ENCODE data around the gene LMF1. TPM values are rescaled to one million over a fixed set of nuclear protein-coding genes. Genes with fewer than 3 reads are reported as not detected.

The LMF1 gene
- total and polyA plus RNA-seq, 2 of the 4 experiments (the other 2 are of a cell fraction), result 7.7 to 13.1 TPM

DNA sequence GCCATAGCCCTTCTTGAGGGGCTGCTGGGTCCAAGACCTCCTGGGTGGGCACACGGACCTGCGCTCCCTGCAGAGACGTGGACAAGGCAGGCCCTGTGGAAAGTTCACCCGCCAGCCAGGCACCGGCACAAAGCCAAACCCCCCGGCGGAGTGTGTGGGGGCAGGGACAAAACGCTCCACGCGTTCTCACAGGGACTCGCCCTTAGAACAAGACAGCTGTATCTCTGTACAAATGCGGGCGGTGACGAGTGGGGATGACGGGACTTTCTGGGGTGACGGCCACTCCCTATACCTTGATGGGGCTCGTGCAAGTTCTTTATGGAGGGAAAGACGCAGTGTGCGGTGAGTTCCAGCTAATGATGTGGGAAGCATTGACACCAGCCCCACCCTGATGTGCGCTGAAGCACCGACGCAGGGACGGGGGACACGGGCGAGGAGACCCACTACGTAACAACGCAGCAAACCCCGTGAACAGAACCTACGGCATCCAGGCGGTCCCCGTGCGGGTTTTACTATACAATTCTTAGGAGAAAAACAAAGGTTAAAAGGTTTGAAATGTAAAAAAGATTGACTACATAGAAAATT, 49.4 kb downstream of the LMF1 start (continued):
- TF ChIP-seq MAFK (IDR thresholded peaks at IDR 0.05; ENCODE audit: low read depth, low read length) (no peak), POLR2A (IDR thresholded peaks at IDR 0.05; ENCODE audit: low read depth, low read length) (no peak)

DNA sequence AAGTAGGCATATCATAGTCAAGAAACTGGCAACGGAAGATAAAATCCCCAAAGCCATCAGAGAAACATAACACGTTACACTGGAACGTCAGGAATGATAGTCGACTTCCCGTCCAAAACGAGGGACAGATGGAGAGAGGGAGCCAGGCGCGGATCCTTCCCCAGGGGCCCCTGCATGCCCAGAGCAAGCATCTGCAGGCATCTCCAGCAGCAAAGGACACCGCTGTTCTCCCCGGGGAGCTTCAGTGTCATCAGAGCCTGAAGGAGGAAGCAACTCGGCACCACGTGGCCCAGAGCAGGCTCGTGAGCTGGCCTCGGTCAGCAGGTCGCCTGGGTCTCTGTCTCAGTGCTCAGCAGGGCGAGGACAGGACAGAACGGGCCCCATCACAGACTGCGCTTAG, 50.1 kb downstream of the LMF1 start:
- H3K9me3 ChIP-seq (ENCODE audit: control insufficient read depth, insufficient read depth, low read length), result peaks cover 4% of the 10 kb centered on the region
- POLR2A ChIA-PET (ENCODE audit: unreplicated experiment), result no interaction called here
- no peaks in the 10 kb centered on the region for H4K20me1 ChIP-seq (ENCODE audit: insufficient read depth, low read length)
- intact Hi-C loops (cut with micrococcal nuclease) (no loop called here), dilution Hi-C loops (cut with HindIII; ENCODE audit: low sequenced_read_pairs, unreplicated experiment) (no loop called here), in situ Hi-C loops (cut with MboI; ENCODE audit: low sequenced_read_pairs) (no loop called here)
- peak overlapping the region; percentile 66 to 85; a peak in 3 of 4 replicates for H4K8ac ChIP-seq (ENCODE audit: low read depth in 2 of 2, low read length in 2 of 2)
- DNase-seq (peak; percentile 21), ATAC-seq (ENCODE audit: low read depth) (peak; percentile 73)
- H3K9me1 ChIP-seq (ENCODE audit: insufficient read depth, low read length), result peaks cover 5% of the 10 kb centered on the region; the same call in 1 of the 2 replicates
- BruUV-seq (replicated peaks), result no TSS peak
- CTCF ChIA-PET, result no interaction called here
- H2AFZ ChIP-seq (replicated peaks; ENCODE audit: low read length, poor library complexity), result peak overlapping the region; percentile 82
- no peak overlapping the region for H2BK15ac ChIP-seq (ENCODE audit: low read depth, low read length)
- H2BK20ac ChIP-seq (ENCODE audit: low read depth, low read length), result peak overlapping the region; percentile 21; the same call in 1 of the 2 replicates
- H2BK5ac ChIP-seq (ENCODE audit: low read depth, low read length, poor library complexity, severe bottlenecking), result peak overlapping the region; percentile 86
- peaks cover 2% of the 10 kb centered on the region; the same call in 1 of the 2 replicates for H3K36me3 ChIP-seq (ENCODE audit: control insufficient read depth, insufficient read depth, low read length)
- H3K79me1 ChIP-seq (ENCODE audit: low read depth in 1 of 2, low read length in 2 of 2), result no peaks in the 10 kb centered on the region
- WGBS, 2 experiments (ENCODE audit: extremely low coverage in 2 of 2, insufficient read length in 1 of 2), result 52% methylated on average over 11 of the region's 18 CpGs; no CpG with 5 or more reads in 1 of the 2 experiments
- peak overlapping the region; percentile 31; the same call in 1 of the 2 replicates for H3K9ac ChIP-seq (ENCODE audit: low read depth, low read length)
- H3K4me3 ChIP-seq (ENCODE audit: insufficient read depth, low read depth, low read length), result no peak overlapping the region
- peak overlapping the region; percentile 49 for H2AK9ac ChIP-seq (replicated peaks; ENCODE audit: low read depth, low read length, poor library complexity)
- H3K18ac ChIP-seq (ENCODE audit: low read depth, low read length), result peak overlapping the region; percentile 13; the same call in 1 of the 2 replicates
- H3K27ac ChIP-seq (ENCODE audit: insufficient read depth, low read length), result peak overlapping the region; percentile 70
- peak overlapping the region; percentile 71; the same call in 1 of the 2 replicates for H2AK5ac ChIP-seq (ENCODE audit: low read depth, low read length)
- H4K91ac ChIP-seq (ENCODE audit: insufficient read depth, low read depth, low read length), result peak overlapping the region; percentile 87
- H3K23ac ChIP-seq (ENCODE audit: low read depth, low read length), result no peak overlapping the region
- peak overlapping the region; percentile 14; the same call in 1 of the 2 replicates for H4K5ac ChIP-seq (ENCODE audit: low read depth, low read length)
- H3K4ac ChIP-seq (ENCODE audit: low read depth, low read length), result peak overlapping the region; percentile 83
- peak overlapping the region; percentile 91; the same call in 1 of the 2 replicates for H2BK120ac ChIP-seq (ENCODE audit: low read depth, low read length)
- no peaks in the 10 kb centered on the region for H3K27me3 ChIP-seq (ENCODE audit: control insufficient read depth, insufficient read depth, low read length)
- H3K4me1 ChIP-seq (ENCODE audit: control insufficient read depth, insufficient read depth, low read length), result peaks cover 15% of the 10 kb centered on the region
- peak overlapping the region; percentile 73 for H3K14ac ChIP-seq (replicated peaks; ENCODE audit: low read depth, low read length)
- TF ChIP-seq CHD1 (IDR thresholded peaks at IDR 0.05; ENCODE audit: low read depth, low read length) (no peak), ELK1 (IDR thresholded peaks at IDR 0.05; ENCODE audit: borderline replicate concordance, low read depth, low read length) (no peak)
- TF ChIP-seq, protein P1, sequence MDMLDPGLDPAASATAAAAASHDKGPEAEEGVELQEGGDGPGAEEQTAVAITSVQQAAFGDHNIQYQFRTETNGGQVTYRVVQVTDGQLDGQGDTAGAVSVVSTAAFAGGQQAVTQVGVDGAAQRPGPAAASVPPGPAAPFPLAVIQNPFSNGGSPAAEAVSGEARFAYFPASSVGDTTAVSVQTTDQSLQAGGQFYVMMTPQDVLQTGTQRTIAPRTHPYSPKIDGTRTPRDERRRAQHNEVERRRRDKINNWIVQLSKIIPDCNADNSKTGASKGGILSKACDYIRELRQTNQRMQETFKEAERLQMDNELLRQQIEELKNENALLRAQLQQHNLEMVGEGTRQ (IDR thresholded peaks at IDR 0.05; ENCODE audit: low read depth, low read length), result peak; percentile 73
- 0 out of 2 replicates have a peak overlapping the region, but pooled peaks have one; percentile 26 for H3K56ac ChIP-seq (ENCODE audit: extremely low read depth, insufficient read depth, low read length)
- H3K4me2 ChIP-seq (ENCODE audit: low read depth, low read length), result no peak overlapping the region
